Natural killer cell (primary cell): ENCODE results near the gene CHMP1B. TPM values are rescaled to one million over a fixed set of nuclear protein-coding genes. Genes with fewer than 3 reads are reported as not detected.
A peak's percentile ranks its signal among the peaks of the same experiment; 100 is the strongest.
"Not testable (repeated sequence)": the region's sequence is repeated elsewhere in the genome, so short reads cannot be mapped to it uniquely, and the experiment has no call there.

ENCODE experiments used
- ATAC-seq, 3 donors: fragments of 150-1000 bp in 2 of 3; fragments of 200-7000 bp in 1 of 3; cut with Tn5 transposase; 1 replicate in 1 of 3; 2 replicates in 2 of 3; pipeline ENCODE4 v1.10.0; 2021; ENCODE audit warnings: mild to moderate bottlenecking in 2 of 3, moderate library complexity in 2 of 3
- DNase-seq, 2 donors: peaks; one replicate each; pipeline versions ENCODE4 v3.0.0 to v3.0.0-alpha.2; 2013 to 2021; ENCODE audit warnings: mixed read lengths in 1 of 2
- H3K27ac ChIP-seq: one replicate; pipeline ENCODE4 v1.5.1; 2013; ENCODE audit warnings: mild to moderate bottlenecking, low read length
- H3K27me3 ChIP-seq: one replicate; pipeline ENCODE4 v1.6.1; 2013; ENCODE audit warnings: low read length; ENCODE audit not compliant: control insufficient read depth, insufficient read depth
- H3K36me3 ChIP-seq: one replicate; pipeline ENCODE4 v1.6.1; 2013; ENCODE audit warnings: low read length; ENCODE audit not compliant: control insufficient read depth, insufficient read depth
- H3K4me1 ChIP-seq: one replicate; pipeline ENCODE4 v1.6.1; 2013; ENCODE audit warnings: low read length; ENCODE audit not compliant: control insufficient read depth, insufficient read depth
- H3K4me3 ChIP-seq: one replicate; pipeline ENCODE4 v1.5.1; 2013; ENCODE audit warnings: low read length
- H3K9me3 ChIP-seq: one replicate; pipeline ENCODE4 v1.6.1; 2013; ENCODE audit warnings: low read length; ENCODE audit not compliant: control insufficient read depth, insufficient read depth
- H3K27ac Mint-ChIP-seq, 2 donors: one replicate each; pipeline ENCODE4 v1.8.0; 2022; ENCODE audit warnings: mild to moderate bottlenecking in 2 of 2, mixed read lengths in 2 of 2, moderate library complexity in 1 of 2
- H3K27me3 Mint-ChIP-seq, 2 donors: one replicate each; pipeline ENCODE4 v1.8.0; 2022; ENCODE audit warnings: low read depth in 2 of 2, mixed read lengths in 2 of 2
- H3K36me3 Mint-ChIP-seq: one replicate; pipeline ENCODE4 v1.8.0; 2022; ENCODE audit warnings: mixed read lengths
- H3K4me1 Mint-ChIP-seq, 2 donors: one replicate each; pipeline ENCODE4 v1.8.0; 2022; ENCODE audit warnings: mixed read lengths in 2 of 2
- H3K4me3 Mint-ChIP-seq: one replicate; pipeline ENCODE4 v1.8.0; 2022; ENCODE audit warnings: mild to moderate bottlenecking, moderate library complexity, mixed read lengths
- H3K9me3 Mint-ChIP-seq, 2 donors: one replicate each; pipeline ENCODE4 v1.8.0; 2022; ENCODE audit warnings: mixed read lengths in 2 of 2
- WGBS: methylation state at CpG from one replicate; pipeline ENCODE4 v1.1.7; 2013; ENCODE audit warnings: missing lambda C conversion rate; ENCODE audit not compliant: insufficient coverage; 5-methylcytosine and 5-hydroxymethylcytosine counted together
- intact Hi-C: fragments of 100-400 bp; cut with micrococcal nuclease; formaldehyde crosslinking; loops from one replicate; pipeline ENCODE4 v1.14.2; 2022
- total RNA-seq, 4 donors: library from RNA; stranded (reverse); fragments of 120-200 nt in 1 of 4; gene quantifications; one replicate each; pipeline versions ENCODE4 v1.2.3 to v1.2.4, GENCODE V29; 2013 to 2022
- TF ChIP-seq, protein P1 (sequence below): fragments of 200-600 bp; IDR thresholded peaks from one replicate; pipeline ENCODE4 v1.8.0; 2022; ENCODE audit warnings: antibody characterized with exemption

CHMP1B gene
- total RNA-seq, 3 donors from 2014 or later (not counting 1 experiment from before 2014, with no cell fraction given), result 99.4 to 132 (median 110) TPM

DNA sequence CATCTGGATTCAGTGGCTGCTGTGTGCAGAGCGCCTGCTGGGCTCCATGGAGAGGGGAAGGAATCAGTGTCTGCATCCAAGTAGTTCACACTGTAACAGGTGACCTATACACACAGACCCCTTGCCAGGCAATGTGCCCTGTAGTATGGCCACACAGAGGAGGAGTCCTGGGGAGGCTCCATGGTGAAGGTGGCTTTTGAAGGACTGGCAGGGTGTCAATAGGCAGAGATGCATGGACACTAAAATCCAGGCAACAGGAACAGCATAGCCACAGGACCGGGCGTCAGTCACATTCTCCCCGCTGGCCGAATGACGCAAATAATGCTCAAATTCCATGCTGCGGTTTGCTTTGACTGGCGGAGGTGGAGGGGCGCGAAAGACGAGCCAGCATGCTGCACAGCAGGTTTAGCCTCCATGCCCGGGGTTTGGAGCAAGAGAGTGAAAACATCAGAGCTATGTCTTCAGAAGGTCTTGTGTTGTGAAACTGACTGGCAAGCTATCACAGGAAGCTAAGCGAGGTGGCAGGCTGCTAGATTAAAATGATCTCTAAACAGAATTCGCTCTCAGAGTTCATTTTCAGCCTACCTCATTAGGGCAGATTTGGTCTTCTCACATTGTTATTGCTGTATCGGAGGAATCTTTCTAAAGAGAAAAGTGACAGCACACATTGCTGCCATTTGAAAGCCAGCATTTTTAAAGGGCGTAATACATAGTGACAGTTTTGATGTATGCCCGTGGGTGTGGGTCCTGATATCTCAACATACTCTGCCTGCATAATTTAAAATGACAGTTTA lies 1.2 kb upstream of the CHMP1B start:
- intact Hi-C loops, result loop anchor here (1.0 to 5.0 kb wide), 3 partner anchors 43 to 98 kb away; partner anchors contain the start of gene MPPE1
- Mint-ChIP-seq H3K36me3 (peaks cover 7% of the 10 kb centered on the region), H3K27me3 (no peaks in the 10 kb centered on the region), H3K27ac (peak overlapping the region; percentile 100), H3K4me1 (peaks cover 43 to 46% of the 10 kb centered on the region in 2 donors), H3K4me3 (peak overlapping the region; percentile 100), H3K9me3 (no peaks in the 10 kb centered on the region)
- DNase-seq (peak; percentile 63 to 85), ATAC-seq (peak; percentile 48 to 66 (median 50))
- peak overlapping the region; percentile 95 for H3K27ac ChIP-seq
- TF ChIP-seq, protein P1, sequence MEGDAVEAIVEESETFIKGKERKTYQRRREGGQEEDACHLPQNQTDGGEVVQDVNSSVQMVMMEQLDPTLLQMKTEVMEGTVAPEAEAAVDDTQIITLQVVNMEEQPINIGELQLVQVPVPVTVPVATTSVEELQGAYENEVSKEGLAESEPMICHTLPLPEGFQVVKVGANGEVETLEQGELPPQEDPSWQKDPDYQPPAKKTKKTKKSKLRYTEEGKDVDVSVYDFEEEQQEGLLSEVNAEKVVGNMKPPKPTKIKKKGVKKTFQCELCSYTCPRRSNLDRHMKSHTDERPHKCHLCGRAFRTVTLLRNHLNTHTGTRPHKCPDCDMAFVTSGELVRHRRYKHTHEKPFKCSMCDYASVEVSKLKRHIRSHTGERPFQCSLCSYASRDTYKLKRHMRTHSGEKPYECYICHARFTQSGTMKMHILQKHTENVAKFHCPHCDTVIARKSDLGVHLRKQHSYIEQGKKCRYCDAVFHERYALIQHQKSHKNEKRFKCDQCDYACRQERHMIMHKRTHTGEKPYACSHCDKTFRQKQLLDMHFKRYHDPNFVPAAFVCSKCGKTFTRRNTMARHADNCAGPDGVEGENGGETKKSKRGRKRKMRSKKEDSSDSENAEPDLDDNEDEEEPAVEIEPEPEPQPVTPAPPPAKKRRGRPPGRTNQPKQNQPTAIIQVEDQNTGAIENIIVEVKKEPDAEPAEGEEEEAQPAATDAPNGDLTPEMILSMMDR, result no peak
- 14% methylated on average over 17 of the region's 17 CpGs for WGBS
- H3K9me3 ChIP-seq, result no peaks in the 10 kb centered on the region
- no peaks in the 10 kb centered on the region for H3K36me3 ChIP-seq
- no peaks in the 10 kb centered on the region for H3K27me3 ChIP-seq
- peaks cover 19% of the 10 kb centered on the region for H3K4me1 ChIP-seq
- peak overlapping the region; percentile 87 for H3K4me3 ChIP-seq

GRCh38 chr18:11850821-11851145 lies 430 bp upstream of the CHMP1B start:
- H3K4me1 Mint-ChIP-seq, result peaks cover 43 to 46% of the 10 kb centered on the region in 2 donors
- no peaks in the 10 kb centered on the region for H3K27me3 Mint-ChIP-seq
- H3K27ac Mint-ChIP-seq, result peak overlapping the region; percentile 100
- DNase-seq, result peak in 1 of 2 donors; percentile 85
- Histone ChIP-seq H3K27me3 (no peaks in the 10 kb centered on the region), H3K9me3 (no peaks in the 10 kb centered on the region), H3K36me3 (peaks cover 2% of the 10 kb centered on the region), H3K4me1 (peaks cover 19% of the 10 kb centered on the region), H3K4me3 (peak overlapping the region; percentile 87), H3K27ac (peak overlapping the region; percentile 95)
- intact Hi-C loops, result loop anchor here (1.0 to 5.0 kb wide), 3 partner anchors 43 to 98 kb away; partner anchors contain the start of gene MPPE1
- ATAC-seq, result peak; percentile 54 to 66 (median 60)
- TF ChIP-seq, protein P1, result no peak
- peak overlapping the region; percentile 100 for H3K4me3 Mint-ChIP-seq
- peaks cover 7% of the 10 kb centered on the region for H3K36me3 Mint-ChIP-seq
- 0% methylated on average over 10 of the region's 10 CpGs for WGBS
- no peaks in the 10 kb centered on the region for H3K9me3 Mint-ChIP-seq

DNA sequence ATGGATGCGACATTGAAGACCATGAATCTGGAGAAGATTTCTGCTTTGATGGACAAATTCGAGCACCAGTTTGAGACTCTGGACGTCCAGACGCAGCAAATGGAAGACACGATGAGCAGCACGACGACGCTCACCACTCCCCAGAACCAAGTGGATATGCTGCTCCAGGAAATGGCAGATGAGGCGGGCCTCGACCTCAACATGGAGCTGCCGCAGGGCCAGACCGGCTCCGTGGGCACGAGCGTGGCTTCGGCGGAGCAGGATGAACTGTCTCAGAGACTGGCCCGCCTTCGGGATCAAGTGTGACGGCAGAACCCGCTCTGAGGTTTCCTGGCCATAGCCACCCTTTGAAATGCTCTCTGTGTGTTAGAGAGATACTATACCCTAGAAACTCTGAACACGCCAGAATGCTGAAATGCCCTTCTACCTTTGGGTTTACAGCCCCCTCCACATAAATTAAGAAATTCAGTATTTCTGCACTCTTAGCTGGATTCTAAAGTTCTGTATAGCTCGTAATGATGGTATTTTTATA lies 659 bp downstream of the CHMP1B start:
- Histone ChIP-seq H3K36me3 (peaks cover 2% of the 10 kb centered on the region), H3K27me3 (no peaks in the 10 kb centered on the region), H3K27ac (peak overlapping the region; percentile 95), H3K4me1 (peaks cover 19% of the 10 kb centered on the region), H3K9me3 (no peaks in the 10 kb centered on the region), H3K4me3 (peak overlapping the region; percentile 87)
- 1% methylated on average over 20 of the region's 23 CpGs for WGBS
- DNase-seq (peak; percentile 59 to 76), ATAC-seq (peak; percentile 24 to 46 (median 27))
- Mint-ChIP-seq H3K4me1 (peaks cover 43 to 47% of the 10 kb centered on the region in 2 donors), H3K9me3 (no peaks in the 10 kb centered on the region), H3K36me3 (peaks cover 7% of the 10 kb centered on the region), H3K4me3 (peak overlapping the region; percentile 100), H3K27me3 (no peaks in the 10 kb centered on the region), H3K27ac (peak overlapping the region; percentile 100)
- TF ChIP-seq, protein P1, result no peak
- intact Hi-C loops, result loop anchor here (5.0 kb wide), 2 partner anchors 45 to 100 kb away; no protein-coding TSS in a partner anchor

DNA sequence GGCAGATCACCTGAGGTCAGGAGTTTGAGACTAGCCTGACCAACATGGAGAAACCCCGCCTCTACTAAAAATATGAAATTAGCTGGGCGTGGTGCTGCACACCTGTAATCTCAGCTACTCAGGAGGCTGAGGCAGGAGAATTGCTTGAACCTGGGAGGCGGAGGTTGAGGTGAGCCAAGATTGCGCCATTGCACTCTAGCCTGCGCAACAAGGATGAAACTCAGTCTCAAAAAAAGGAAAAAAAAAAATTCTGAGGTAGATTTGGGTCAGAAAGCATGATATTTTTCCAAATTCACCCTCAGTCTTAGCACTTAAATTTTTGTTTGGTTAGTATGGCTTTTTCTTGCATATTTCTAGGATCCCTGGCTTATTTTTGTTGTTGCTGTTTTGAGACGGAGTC lies 3.3 kb downstream of the CHMP1B start:
- 96% methylated on average over 6 of the region's 6 CpGs for WGBS
- not testable (repeated sequence) for H3K9me3 Mint-ChIP-seq, H3K27me3 ChIP-seq, H3K36me3 Mint-ChIP-seq, ATAC-seq, H3K36me3 ChIP-seq, H3K27me3 Mint-ChIP-seq, H3K27ac ChIP-seq, H3K4me3 ChIP-seq, DNase-seq, H3K9me3 ChIP-seq
- intact Hi-C loops, result loop anchor here (5.0 kb wide), 2 partner anchors 47 to 102 kb away; no protein-coding TSS in a partner anchor
- H3K27ac Mint-ChIP-seq, result peak overlapping the region; percentile 33 to 100
- peaks cover 19% of the 10 kb centered on the region for H3K4me1 ChIP-seq
- H3K4me3 Mint-ChIP-seq, result peak overlapping the region; percentile 26
- peaks cover 43 to 50% of the 10 kb centered on the region in 2 donors for H3K4me1 Mint-ChIP-seq
